ENCODE measurements around the gene GABRA6. TPM values are rescaled to one million over a fixed set of nuclear protein-coding genes. Genes with fewer than 3 reads are reported as not detected.

GABRA6 gene
- total RNA-seq, 2 experiments from 2014 or later = not detected

Other genes with a start within 250 kb of the GABRA6 start
- gene GABRB2, start 139.0 kb upstream of the GABRA6 start, total RNA-seq = not detected
- gene GABRA1, start 162.4 kb downstream of the GABRA6 start, total RNA-seq = not detected